ENCODE measurements around the gene GCNT4.

The GCNT4 gene

DNA sequence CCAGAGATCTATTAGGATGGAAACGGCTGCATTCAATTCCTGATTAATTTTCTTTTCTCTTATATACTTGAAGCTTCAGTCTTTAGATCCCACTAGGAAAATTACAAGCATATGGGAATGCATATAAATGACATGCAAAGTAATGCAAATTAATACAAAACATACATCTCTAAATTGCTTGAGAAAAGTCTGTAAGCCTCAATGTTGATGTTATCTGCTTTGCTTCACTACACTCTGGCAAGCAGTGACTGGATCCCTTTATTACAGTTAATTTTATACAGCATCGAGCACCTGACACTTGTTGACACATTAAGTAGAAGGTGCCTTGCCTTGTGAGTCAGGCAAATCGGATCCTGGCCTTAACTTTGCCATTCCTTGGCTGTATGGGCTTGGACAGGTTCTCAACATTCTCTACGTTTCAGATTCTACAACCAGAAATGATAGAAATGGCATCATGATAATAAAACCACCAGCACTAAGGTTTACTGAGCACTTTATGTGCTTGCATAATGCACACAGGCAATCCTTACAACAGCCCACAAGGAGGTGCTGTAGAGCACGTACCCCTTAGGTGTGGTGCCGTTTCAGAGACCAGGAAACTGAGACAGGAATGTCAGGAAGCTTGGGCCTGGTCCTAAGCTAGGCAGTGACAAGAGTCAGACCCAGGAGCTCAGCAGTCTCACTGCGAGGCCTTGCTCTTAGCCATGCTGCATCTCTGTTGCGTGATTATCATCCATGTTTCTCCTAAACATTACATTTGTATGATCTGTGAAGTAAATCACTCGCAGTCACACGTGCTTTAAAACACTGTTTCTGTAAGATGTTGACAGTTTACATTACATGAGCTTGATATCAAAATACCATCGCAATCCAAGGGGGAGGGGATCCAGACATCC lies 2.7 kb downstream of the GCNT4 start:
- DNase-seq, result peak; percentile 78

DNA sequence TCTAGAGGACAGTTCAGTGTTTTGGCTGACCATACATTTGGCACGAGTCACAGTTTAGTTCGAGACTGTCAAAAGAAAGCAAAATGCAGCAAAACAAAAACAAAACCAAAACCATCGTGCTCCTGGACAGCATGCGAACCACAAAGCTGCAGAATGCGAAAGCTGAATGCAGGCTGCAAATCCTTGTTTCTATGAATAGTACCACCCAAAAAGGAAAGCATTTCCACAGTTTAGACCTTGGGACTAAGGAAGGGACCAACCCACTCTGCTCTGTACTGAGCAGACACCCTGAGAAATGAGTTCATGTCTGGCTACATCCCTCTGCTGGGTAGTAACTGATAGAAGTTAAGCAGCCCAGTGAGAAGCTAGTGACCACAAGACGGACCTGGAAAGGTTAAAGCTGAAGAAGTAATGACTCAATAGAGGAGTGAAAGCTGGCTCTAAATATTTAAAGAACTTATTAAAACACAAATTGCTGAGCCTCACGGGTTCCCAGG lies 3.9 kb downstream of the GCNT4 start:
- no peak for DNase-seq

DNA sequence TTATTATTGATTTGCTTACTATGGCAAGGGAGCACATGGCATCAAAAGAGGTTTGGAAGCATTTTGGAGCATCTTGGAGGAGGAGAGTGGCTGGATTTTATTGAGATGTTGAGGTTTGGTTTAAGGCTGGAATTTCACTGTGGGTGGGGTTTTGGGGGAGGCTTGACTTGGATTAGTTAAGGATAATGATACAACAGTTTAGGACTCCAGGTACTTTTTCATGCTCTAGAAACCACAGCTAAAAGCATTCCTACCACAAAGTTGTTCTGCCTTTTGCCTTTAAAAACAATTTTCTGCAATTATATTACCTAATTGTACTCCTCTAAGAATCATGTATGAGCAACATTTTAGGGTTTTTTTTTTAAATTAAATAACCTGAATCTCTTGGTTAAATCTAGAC lies 5.0 kb downstream of the GCNT4 start:
- DNase-seq, result no peak

DNA sequence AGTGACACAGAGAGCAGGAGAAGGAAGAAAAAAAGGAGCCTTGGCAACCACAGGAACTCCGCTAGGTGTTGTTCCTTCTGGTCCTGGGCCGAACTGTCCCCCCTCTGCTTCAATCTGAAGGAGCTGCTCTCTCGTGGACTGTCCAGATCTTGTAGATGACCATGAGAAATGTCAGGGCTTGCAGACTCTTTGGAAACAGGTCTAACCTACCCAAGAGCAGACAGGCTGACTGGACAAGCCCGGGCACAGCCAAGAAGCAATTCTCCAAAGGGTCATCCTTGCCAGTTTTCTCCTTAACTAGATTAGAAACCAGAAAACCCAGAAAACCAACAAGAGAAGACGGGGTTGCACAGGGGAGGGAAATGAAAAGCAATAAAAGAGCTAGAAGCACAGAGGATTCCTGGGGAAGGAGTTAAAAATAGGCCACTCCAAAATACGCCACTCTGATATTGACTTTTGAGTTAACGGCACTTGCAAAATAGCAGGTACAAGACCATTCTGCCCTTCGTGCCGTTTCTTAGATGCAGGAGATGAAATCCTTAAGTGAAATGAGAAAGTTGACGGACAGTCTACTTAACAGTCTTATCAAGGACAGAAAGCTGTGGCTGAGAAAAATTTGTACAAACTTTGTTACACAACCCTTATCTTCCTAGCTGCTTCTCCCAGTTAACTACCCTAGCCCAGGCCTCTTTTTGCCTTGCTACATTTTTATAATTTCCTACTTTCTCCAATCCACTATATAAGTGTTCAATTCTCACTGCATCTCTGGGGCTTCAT lies 5.8 kb downstream of the GCNT4 start:
- DNase-seq, result no peak

DNA sequence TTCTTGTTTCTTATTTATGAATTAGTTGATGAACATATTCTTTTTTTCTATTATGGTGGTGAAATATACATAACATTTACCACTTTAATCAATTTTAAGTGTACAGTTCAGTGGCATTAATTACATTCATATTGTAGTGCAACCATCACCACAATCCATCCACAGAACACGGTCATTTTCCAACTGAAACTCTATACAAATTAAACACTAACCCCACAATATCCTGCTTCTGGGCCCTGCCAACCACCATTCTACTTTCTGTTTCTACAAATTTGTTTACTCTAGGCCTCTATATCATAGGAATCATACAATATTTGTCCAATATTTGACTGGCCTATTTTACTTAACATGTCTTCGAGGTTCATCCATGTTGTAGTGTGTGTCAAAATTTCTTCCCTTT lies 7.3 kb downstream of the GCNT4 start:
- no peak for DNase-seq

DNA sequence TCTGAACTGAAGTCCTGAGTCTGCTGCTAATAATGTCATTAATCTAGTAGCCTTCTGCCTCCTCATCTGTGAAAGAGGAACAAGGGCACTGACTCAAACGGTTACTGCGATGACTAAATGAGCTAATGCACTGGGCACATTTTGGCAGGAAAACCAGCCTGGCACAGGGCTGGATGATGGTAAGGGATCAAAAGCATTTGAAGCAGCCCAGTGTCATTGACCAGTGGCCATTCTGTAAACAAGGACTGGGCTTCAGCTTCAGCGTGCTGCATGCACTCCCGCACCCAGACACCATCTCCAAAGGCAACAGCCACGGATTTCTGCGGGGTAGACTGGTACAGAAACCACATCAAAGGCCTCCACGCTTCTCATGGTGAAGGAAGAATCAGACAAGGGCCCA lies 8.0 kb downstream of the GCNT4 start:
- no peak for DNase-seq

DNA sequence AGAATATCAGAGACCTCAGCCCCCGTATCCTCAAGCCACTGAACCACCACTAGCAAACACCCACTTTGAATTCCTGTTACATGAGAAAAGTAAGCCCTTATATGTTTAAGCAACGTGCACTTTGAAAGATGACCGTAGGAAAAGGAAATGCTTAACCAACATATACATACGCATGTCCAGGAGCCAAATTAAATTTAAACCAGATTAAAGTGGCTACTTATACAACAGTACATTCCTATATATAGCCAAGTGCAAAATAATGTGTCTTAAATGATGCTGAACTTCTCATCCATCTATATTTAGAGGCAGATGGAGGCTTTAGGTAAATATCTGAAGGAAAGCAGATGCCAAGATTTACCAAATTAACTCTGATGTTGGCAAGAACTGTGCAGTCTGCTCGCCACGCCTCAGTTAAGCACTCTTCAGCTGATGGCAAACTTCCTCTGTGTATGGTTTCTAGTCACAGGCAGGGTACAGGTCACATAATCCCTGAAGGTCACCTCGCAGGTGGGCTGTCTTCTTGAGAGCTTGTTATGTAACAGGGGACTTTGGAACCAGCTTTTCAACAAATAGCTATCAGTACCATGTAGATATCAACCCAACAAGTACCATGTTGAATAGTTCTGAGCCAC lies 8.6 kb downstream of the GCNT4 start:
- DNase-seq, result no peak

DNA sequence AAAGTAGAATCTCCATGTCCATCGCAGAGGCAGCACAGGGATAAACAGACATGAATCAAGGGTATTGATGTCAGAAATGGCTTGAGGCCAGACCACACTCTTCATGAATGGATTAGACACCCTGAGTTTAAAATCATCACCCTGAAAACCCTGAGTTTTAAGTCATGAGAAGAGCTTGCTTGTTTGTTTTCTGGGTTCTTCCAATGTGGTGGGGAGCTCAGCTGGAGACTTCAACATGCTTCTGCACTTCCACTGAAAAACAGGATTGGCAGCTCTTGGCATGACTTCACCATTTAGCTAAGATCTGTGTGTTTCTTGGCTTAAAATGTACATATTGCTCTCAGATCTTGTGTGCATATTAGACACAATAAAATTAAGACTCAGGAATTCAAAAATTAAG lies 9.8 kb downstream of the GCNT4 start:
- no peak for DNase-seq

DNA sequence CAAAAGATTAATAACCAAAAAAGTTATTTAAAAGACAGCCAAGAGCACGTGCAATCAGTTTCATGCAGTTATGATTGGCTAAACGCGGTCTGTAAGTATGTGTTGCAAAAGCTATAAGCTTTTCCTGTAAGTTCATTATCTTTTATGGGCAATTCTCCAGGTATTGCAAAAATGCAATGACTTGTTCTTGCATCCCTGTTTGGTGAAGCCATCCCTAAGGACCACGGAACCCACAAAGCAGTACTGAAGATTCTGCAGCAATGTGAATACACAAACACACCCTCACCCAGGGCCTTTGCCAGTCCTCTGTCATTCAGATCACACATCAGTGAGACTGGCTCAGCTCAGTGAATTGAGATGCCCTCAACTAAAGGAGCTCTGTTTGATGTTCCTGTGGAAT lies 11.4 kb downstream of the GCNT4 start:
- no peak for DNase-seq

DNA sequence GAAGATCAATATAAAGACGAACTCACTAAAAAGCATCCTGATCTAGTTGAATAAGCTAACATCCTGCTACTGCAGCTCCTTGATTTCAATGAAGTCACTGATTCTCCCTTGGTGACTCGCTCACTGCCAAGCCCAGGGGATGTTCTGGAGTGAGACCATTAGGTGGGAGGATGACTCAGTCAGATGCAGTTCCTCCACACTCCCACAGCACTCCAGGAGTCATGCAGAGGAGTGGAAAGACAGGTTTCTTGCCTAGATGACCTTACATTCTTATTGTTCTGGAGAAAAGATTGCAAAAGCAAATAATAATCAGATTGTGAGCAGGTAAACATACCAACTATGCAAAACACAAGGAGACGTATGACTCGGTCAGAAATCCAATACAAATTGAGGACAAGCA lies 15.3 kb downstream of the GCNT4 start:
- DNase-seq, result no peak

DNA sequence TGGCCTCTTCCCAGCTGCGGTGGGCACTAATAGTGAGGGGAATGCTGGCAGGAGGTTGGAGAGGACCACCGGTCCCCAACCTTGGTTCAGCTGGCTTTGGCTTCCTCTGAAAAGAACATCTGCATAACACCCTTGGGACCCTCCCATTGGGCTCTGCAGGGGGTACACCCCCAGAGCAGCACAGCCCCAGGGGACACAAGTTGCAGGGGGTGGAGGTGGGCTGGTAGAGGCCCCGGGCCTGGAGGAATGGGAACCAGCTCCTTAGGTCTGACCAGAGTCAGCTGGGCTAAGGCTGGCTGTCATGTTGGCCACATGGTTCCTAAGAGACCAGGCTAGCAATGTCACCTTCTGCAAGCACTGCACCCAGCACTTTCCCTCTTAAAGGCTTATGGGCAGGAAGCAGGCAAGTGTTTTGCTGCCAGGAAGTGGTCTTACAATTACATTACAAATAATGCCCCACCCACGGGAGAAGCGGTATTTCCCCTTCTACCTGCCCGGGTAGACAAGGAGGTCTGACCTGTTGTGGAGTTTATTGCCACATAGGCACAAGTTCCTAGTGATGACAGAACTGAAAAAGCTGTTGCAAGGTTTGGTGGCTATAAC lies 18.1 kb downstream of the GCNT4 start:
- DNase-seq, result no peak

DNA sequence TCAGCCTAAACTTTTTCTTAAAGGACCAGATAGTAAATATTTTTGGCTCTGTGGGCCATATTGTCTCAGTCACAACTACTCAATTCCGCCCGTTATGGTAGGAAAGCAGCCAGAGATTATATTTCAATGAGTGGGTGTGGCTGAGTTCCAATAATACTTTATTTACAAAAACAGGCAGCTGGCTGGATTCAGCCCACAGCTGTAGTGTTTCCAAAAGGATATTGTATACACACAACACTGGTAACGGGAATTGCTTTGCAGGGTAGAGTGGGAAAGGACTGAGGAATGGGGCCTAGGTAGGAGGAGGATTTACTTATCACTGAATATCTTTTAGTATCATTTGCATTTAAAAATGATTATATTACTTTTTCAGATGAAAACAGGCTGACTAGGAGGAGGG lies 21.0 kb downstream of the GCNT4 start:
- no peak for DNase-seq

DNA sequence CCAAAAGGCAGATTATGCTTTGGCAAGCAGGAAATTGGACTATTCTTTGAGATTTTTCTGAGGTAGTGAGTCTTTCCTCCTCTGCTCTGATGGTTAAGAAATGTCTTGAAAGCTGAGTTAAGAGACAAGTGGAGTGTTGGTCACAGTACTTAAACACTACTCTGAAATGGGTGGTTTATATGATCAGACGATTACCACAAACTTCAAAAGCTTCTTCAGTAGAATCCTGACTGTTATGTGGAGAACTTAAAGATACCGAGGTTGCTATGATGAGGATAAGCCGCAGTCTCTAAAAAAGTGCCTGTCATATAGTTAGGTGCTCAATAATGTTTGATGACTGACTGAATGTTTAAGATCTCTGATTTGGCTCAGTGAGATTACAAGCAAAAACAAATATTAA lies 24.3 kb downstream of the GCNT4 start:
- DNase-seq, result no peak

DNA sequence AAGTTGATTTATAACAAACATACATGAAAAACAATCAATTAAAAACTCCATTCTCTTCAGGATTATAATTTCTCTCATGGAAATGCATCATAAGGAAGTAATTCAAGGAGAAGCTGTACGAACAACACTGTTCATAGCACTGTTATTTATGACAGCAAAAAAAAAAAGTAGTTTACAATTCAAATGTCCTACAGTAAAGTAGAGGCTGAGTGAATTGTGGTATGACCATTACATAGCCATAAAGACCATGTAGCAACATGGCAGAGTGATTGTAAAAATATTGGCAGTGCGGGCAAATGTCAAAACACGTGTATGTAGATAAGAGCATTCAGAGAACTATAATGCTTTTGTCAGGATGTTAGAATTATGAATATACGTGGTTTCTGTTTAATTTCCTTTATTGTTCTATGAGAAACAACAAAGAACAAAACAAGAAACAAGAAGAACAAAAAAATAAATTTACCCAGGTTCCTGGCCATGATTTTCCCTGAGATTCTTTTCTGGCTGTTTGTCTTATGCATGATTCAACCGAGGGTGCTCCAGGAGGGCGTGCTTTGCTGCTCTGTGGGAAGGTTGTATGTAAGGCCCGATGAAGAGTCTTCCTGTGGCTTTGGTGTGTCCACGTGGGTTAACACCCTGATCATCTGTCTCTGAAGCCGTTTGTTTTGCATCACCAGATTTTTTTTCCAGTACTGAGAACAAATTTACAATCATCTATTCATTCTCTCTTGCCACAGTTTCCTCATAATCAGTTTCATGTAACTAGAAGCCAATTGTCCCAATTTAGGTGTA lies 28.8 kb downstream of the GCNT4 start:
- no peak for DNase-seq

DNA sequence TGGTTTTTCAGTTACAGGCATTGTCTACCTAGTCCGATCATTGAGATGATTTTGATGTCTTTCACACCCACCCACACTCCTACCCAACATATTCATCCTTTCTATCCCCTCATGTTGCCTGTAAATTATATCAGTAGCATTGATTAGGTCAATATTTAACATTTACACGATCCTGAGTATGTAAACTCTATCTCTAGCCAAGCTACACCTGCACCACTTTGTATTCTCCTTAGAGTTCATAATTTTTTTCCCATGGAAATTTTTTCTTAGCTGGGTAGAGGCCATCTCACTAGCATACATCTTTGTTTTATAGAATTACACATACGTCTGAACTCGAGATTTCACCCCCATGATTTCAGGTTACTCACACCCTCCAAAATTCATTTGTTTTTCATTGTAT lies 30.6 kb downstream of the GCNT4 start:
- DNase-seq, result no peak

DNA sequence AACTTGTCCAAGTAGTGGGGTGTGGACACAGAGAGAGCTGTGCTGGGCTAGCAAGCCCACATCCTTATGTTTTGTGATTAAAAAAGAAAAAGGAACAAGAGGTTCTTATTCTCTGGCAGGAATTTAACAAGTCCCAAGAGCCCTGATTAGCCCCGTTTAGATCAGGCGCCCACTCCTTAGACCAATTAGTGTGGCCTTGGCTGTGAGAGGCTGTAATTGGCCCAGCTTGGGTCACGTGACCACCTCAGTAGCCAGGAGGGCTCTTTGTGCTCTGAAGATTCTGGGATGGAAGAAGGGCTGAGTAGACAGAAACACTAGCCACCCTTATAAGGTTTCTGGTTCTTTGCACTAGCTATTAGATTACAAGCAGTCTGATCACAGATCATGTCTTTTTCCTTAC lies 31.1 kb downstream of the GCNT4 start:
- no peak for DNase-seq

DNA sequence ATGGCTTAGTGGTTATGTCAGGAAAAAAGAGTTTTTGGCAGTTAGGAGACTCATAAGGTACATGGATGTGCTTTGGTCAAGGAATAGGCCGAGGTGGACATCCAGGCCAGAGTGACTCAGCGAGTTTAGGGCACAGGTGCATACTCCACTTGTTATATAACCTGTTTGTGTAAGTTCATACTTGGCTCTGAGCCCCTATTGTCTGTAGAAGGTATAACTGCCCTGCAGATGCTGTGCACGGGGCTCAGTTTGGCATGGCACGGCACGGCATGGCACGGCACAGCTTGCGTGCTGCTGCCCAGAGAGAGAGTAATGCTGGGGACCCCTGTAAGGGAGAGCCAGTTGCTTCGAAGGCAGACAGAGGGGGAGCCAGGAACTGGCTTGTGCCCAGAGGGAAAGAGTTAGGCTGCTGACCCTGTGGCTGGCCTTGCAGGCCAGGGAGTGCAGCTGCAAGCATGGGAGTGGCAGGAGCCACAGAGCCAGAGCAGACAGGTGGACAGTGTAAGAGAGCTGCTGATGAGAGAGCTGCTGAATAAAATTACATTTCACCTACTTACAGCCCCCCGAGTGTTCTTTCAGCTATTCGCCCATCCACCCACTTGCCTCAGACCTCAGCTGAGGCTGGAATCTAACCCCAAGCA lies 32.2 kb downstream of the GCNT4 start:
- DNase-seq, result no peak

DNA sequence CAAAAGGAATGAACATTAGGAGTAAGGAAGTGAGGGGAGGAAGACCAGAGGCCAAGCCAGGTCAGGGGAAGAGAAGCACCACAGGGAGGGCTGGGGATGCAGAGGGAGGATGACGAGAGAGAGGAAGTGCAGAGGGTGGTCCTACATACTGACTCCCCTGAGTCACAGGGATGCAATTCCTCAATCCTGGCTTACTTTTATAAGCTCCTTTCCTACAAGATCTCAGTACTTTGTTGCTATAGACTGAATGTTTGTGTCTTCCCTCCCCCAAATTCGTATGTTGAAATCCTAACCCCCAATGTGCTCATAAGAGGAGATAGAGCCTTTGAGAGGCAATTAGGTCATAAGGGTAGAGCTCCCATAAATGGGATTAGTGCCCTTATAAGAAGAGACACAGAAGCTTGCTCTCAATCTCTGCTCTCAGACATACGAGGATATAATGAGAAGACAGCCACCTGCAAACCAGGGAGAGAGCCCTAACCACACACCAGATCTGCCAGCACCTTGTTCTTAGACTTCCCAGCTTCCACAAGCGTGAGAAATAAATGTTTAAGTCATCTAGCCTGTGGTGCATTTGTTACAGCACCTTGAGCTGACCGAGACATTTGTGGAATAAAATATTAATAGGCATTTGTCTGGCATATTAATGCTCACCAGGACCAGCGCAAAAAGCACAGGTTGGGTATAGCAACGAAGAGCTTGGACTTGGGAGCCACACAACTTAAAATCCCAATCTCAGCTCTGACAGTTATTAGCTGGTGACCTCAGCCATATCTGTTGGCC lies 33.4 kb downstream of the GCNT4 start:
- DNase-seq, result no peak

DNA sequence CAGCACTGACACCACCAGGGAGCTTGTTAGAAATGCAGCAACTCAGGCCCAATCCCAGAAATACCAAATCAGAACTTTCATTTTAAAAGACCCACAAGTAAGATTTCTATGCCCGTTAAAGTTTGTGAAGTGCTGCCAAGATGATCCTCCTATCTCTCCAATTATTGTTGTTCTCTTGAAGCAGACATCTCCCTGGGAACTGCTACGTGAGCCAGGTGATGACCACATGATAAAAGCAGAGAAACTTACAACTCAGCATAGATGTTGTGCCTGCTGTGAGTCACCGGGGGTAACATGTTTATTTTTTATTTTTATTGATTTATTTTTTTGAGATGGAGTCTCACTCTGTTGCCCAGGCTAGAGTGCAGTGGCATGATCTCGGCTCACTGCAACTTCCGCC lies 34.4 kb downstream of the GCNT4 start:
- no peak for DNase-seq

DNA sequence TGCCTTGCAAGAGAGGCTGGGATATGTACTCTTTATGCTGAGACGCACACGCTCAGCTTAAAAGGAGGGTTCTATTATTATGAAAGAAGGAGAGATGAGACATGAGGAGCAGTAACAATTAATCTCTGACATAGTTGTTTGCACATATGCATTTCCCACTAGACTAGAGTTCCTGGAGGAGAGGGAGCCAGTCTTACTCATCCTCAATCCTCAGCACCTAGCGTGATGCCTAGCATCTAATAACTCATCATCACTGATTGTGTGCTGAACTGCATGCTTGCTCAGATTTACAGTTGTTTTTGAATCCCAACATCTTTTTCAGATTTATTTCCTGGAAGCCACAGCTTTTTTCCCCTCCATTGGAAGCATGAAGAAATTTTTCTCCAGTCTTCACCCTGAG lies 35.5 kb downstream of the GCNT4 start:
- no peak for DNase-seq

DNA sequence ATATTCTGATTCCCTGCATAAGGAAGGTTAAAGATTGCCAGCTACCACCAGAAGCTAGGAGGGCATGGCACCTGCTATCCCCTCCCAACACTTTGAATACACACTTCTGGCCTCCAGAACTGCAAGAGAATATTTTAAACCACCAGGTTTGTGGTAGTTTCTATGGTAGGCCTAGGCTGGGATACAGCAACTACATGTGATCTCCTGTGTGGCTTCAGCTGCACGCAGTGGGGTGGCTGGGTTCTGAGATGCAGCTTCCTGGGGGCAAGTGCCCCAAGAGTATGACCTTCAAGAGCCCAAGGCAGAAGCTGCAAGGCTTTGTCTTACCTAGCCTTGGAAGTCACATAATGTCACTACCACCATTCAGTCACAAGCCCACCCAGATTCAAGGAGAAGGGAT lies 39.6 kb downstream of the GCNT4 start:
- DNase-seq, result no peak

Data from NCI-H1048 (cell line).